GM08714 (cell line): Measurements from ENCODE around the gene ZFP82.

Experiments used
- H3K4me3 ChIP-seq: fragments of 200-500 bp; sonication (Bioruptor generic); 2 replicates; pipeline ENCODE4 v1.5.1; 2014; ENCODE audit warnings: mild to moderate bottlenecking, low read length, inconsistent platforms
- ZNF274 ChIP-seq: IDR thresholded peaks from 2 replicates; pipeline ENCODE4 v1.6.1; 2012; ENCODE audit warnings: mild to moderate bottlenecking, low read depth, low read length

ZFP82 gene

GRCh38 chr19:36418287-36419001, at the start of gene ZFP82:
TSS of gene ZFP82 (minus strand) at chr19:36418644. CDS start at chr19:36409789, 8,855 bp downstream.
- no peak for TF ChIP-seq ZNF274
- peak within 1 kb of the TSS; percentile 75 for H3K4me3 ChIP-seq

DNA sequence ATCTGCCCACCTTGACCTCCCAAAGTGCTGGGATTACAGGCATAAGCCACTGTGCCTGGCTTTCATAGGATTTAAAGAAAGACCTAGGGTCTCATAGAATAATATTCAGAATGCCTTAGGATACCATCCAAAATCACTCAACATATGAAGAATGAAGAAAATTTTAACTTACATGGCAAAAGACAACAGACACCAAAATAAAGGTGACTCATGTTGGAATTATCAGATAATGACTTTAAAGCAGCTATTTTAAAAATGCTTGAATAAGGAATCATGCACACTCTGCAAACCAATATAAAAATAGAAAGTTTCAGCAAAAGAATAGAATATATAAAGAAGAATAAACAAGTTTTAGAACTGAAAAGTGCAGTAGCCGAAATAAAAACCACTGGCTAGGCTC, 41.6 kb upstream of the ZFP82 start:
- TF ChIP-seq ZNF274 = no peak
- H3K4me3 ChIP-seq = no peak overlapping the region

DNA sequence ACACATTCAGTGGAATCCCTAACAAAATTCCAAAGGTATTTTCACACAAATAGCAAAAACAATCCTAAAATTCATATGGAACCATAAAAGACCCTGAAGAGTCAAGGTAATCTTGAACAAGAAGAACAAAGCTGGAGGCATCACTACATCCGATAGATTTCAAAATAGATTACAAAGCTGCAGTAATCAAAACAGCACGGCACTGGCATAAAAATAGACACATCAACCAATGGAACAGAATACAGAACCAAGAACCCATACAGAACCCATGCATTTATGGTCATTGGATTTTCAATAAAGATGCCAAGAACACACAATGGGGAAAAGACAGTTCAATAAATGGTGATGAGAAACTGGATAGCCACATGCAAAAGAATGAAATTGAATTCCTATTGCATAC, 38.4 kb upstream of the ZFP82 start:
- H3K4me3 ChIP-seq = no peak overlapping the region
- no peak for TF ChIP-seq ZNF274

DNA sequence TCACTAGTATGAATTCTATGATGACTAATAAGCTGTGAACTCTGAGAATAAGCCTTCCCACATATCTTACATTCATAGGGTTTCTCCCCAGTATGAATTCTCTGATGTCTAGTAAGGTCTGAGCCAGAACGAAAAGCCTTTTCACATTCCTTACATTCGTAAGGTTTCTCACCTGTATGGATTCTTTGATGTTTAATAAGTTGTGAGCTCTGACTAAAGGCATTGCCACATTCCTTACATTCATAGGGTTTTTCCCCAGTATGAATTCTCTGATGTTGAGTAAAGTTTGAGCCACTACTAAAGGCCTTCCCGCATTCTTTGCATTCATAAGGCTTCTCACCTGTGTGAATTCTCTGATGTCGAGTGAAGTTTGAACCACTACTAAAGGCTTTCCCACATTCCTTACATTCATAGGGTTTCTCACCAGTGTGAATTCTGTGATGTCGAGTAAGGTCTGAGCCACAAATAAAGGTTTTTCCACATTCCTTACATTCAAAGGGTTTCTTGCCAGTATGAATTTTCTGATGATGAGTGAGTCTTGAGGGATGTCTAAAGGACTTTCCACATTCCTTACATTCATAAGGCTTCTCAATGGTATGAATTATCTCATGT, 30.7 kb upstream of the ZFP82 start:
- H3K4me3 ChIP-seq = no peak overlapping the region
- TF ChIP-seq ZNF274 = peak; percentile 91

DNA sequence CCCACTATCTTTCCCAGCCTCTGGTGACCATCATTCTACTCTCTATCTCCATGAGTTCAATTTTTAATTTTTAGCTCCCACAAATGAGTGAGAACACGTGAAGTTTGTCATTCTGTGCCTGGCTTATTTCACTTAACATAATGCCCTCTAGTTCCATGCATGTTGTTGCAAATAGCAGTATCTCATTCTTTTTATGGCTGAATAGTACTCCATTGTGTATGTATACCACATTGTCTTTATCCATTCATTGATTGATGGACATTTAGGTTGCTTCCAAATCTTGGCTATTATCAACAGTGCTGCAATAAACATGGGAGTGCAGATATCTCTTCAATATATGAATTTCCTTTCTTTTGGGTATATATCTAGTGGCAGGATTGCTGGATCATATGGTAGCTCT, 22.9 kb upstream of the ZFP82 start:
- H3K4me3 ChIP-seq = no peak overlapping the region
- no peak for TF ChIP-seq ZNF274

DNA sequence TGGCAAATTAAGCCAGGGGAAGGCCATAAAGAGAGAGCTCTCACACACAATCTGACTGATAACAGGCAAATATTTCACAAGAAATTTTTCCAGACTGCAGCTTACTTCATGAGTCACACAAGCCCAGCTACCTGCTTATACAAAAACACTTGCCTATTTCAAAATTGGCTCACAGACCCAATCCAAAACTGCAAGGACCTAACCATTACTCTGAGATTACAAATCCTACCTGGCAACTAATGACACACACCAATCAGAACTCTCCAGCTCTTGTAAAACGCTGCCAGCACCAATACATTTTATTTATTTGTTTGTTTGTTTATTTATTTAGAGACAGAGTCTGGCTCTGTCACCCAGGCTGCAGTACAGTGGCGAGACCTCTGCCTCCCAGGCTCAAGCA, 18.1 kb upstream of the ZFP82 start:
- no peak overlapping the region for H3K4me3 ChIP-seq
- TF ChIP-seq ZNF274 = no peak

DNA sequence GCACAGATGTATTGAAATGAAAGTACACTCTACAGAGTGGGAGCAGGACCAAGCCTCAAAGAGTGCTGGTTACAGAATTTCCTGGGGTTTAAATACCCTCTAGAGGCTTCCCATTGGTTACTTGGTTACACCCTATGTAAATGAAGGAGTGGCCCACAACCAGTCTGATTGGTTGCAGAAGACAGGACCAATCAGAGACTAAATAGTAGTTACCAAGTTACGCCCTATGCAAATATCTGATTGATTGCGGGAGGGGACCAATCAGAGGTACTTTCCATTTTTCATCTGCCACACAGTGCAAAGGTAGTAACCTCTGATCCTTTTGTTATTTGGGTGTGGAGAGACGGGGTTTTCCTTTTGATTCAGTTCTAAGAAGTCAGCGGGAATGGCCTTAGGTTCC, 5.5 kb upstream of the ZFP82 start:
- TF ChIP-seq ZNF274 = no peak
- no peak overlapping the region for H3K4me3 ChIP-seq

GRCh38 chr19:36421749-36422481, 3.5 kb upstream of the ZFP82 start:
- TF ChIP-seq ZNF274 = no peak
- H3K4me3 ChIP-seq = peak overlapping the region; percentile 31; the same call in 1 of the 2 replicates

- H3K4me3 ChIP-seq = peak overlapping the region; percentile 31; the same call in 1 of the 2 replicates
- no peak for TF ChIP-seq ZNF274
Measured at GRCh38 chr19:36420961-36421748, 2.7 kb upstream of the ZFP82 start.

GRCh38 chr19:36417752-36418286, 625 bp downstream of the ZFP82 start:
- peak overlapping the region; percentile 75 for H3K4me3 ChIP-seq
- TF ChIP-seq ZNF274 = no peak

GRCh38 chr19:36409841-36410240, 8.6 kb downstream of the ZFP82 start:
- no peak overlapping the region for H3K4me3 ChIP-seq
- TF ChIP-seq ZNF274 = no peak

DNA sequence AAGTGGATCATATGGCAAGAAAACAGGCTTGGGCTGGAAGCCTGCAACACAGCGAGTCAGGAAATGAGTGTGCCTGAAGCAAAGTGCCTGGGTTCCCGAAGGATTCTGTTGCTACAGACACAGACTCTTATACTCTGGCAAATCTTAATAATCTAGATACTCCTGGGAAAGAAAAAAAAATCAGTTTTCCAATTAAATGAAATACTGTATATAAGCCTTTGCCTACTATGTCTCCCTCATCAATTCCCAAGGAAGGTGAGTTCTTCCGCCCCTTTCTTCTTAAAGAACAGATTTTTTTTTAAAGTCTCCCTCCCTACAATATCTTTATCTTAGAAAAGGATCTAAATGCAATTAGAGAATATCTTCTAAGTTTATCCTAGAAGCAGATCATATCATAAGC, 10.3 kb downstream of the ZFP82 start:
- TF ChIP-seq ZNF274 = no peak
- no peak overlapping the region for H3K4me3 ChIP-seq

DNA sequence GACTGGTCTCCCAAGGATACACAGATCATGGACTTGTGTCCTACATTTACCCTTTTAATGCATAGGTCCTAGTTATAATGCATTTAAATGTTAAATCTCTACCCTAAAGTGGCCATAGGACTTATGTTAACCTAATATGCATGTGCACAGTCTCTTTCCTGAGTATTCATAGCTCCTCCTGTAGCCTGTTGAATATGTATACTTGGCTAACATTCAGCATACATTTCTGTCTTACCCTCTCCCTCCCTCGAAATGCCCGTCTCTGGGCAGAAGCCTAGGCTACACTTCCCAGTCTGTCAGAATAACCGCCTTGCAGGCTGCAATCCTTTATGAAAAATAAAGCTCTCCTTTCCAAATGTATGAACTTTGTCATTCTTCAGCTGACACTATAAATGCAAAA, 13.9 kb downstream of the ZFP82 start:
- no peak for TF ChIP-seq ZNF274
- H3K4me3 ChIP-seq = no peak overlapping the region

DNA sequence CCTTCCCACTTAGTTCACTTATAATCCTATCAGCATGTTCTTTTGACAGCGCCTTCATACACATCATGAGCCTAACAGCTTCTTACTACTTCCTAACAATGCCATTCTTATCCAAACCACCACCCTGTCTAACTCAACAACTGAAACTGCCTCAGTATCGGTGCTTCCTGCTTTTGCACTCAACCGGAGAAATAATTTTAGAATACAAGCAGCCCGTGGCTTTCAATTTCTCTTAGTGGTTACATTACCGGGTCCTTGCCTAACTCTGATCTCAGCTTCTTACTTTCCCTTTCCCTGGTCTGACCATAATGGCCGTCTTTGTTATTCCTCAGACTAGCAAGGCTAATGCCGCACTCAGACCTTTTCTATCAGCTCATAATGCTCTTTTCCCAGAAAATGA, 17.0 kb downstream of the ZFP82 start:
- no peak overlapping the region for H3K4me3 ChIP-seq
- TF ChIP-seq ZNF274 = no peak
